Measurements from ENCODE around the gene TNIP3. TPM values are rescaled to one million over a fixed set of nuclear protein-coding genes. Genes with fewer than 3 reads are reported as not detected.

The TNIP3 gene
- total RNA-seq, 4 donors from 2014 or later = 0.48 TPM; not detected in 3

DNA sequence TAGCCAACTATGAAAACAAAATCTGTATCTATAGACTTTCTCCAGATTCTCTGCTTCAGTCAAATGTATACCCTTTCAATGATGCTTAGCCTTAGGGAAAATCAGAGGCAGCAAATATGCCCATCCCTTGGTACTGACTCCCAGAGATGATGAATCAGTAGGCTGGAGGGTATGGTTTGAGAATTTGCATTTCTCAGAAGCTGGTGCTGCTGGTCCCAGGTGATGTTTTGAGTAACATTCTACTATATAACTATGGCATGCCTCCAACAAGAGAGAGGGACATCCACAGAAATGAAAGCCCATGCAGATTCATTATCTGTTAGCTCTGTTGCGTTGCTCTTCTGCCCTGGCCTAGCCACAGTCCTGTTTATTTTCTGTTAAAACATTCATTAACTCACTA lies 13.6 kb downstream of the TNIP3 start:
- no peak overlapping the region for H3K27ac ChIP-seq
- no peak overlapping the region for H3K4me3 ChIP-seq
- no peaks in the 10 kb centered on the region for H3K4me1 ChIP-seq
- H3K36me3 ChIP-seq = no peaks in the 10 kb centered on the region
- intact Hi-C loops (cut with DNase I; ENCODE audit: low total_unique reads) = no loop called here
- no peaks in the 10 kb centered on the region for H3K27me3 ChIP-seq
- no peak for DNase-seq
- H3K9me3 ChIP-seq = no peaks in the 10 kb centered on the region
- TF ChIP-seq, protein P1, sequence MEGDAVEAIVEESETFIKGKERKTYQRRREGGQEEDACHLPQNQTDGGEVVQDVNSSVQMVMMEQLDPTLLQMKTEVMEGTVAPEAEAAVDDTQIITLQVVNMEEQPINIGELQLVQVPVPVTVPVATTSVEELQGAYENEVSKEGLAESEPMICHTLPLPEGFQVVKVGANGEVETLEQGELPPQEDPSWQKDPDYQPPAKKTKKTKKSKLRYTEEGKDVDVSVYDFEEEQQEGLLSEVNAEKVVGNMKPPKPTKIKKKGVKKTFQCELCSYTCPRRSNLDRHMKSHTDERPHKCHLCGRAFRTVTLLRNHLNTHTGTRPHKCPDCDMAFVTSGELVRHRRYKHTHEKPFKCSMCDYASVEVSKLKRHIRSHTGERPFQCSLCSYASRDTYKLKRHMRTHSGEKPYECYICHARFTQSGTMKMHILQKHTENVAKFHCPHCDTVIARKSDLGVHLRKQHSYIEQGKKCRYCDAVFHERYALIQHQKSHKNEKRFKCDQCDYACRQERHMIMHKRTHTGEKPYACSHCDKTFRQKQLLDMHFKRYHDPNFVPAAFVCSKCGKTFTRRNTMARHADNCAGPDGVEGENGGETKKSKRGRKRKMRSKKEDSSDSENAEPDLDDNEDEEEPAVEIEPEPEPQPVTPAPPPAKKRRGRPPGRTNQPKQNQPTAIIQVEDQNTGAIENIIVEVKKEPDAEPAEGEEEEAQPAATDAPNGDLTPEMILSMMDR (IDR thresholded peaks at IDR 0.05) = no peak
- no peak for TF ChIP-seq POLR2A (IDR thresholded peaks at IDR 0.05)

DNA sequence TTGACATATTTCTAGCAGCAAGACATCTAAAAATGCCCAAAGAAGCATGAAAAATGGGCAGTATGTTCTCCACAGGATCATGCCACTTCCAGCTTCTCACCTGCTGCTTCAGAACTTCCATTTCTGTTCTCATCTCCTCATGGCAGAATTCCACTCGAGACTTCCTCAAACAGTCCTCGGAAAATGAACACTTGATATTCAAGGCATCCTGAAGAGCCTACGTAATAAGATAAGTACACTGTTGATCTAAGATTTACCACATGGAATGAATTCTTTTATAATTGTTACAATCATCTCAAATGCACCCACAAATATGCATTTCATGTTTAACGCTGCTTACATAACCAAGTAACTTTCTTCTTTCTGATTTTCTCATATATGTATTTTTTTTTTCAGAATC lies 14.1 kb downstream of the TNIP3 start:
- no peak for DNase-seq
- no peak for TF ChIP-seq POLR2A (IDR thresholded peaks at IDR 0.05)
- TF ChIP-seq, protein P1 (IDR thresholded peaks at IDR 0.05) = no peak
- no peaks in the 10 kb centered on the region for H3K36me3 ChIP-seq
- intact Hi-C loops (cut with DNase I; ENCODE audit: low total_unique reads) = no loop called here
- no peaks in the 10 kb centered on the region for H3K27me3 ChIP-seq
- H3K4me1 ChIP-seq = no peaks in the 10 kb centered on the region
- H3K4me3 ChIP-seq = no peak overlapping the region
- H3K9me3 ChIP-seq = no peaks in the 10 kb centered on the region
- no peak overlapping the region for H3K27ac ChIP-seq

DNA sequence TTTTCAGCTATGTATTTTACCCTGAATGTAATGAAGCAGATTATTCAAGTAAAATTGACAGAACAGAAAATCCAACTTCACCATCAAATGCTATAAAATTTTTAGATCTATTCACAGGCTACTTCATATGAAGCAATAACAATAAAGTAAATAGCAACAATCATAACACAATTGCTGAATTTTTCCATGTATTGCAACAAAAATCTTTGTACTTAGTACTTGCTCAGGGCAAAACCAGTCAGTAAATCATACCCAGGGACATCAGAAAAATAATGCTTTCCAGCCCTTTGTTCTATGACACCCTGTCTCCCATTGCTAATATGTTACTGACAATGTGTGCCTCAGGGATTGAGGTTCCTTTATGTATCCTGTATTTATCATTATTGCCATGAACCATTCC lies 15.5 kb downstream of the TNIP3 start:
- H3K27me3 ChIP-seq = no peaks in the 10 kb centered on the region
- intact Hi-C loops (cut with DNase I; ENCODE audit: low total_unique reads) = no loop called here
- no peaks in the 10 kb centered on the region for H3K9me3 ChIP-seq
- no peak overlapping the region for H3K4me3 ChIP-seq
- H3K36me3 ChIP-seq = no peaks in the 10 kb centered on the region
- no peaks in the 10 kb centered on the region for H3K4me1 ChIP-seq
- H3K27ac ChIP-seq = no peak overlapping the region
- TF ChIP-seq, protein P1 (IDR thresholded peaks at IDR 0.05) = no peak
- no peak for TF ChIP-seq POLR2A (IDR thresholded peaks at IDR 0.05)
- DNase-seq = no peak

DNA sequence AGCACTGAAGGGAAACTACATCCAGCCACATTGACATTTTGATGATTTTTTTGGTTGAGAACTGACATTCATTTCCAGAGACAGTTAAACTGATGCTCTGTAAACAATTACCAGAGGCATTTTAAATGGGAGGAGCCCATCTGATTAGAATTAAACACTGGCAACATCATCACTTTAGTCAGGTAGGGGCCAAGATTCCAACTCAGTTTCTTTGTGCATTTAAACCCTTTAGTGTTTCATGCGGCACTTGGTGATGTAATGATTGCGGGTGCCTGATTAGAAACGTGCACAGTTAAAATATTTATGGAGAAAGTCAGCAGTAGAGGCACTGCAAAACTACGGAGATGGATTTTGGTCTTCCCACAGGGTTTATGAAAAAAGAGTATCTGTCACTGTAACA lies 16.1 kb downstream of the TNIP3 start:
- no peaks in the 10 kb centered on the region for H3K27me3 ChIP-seq

DNA sequence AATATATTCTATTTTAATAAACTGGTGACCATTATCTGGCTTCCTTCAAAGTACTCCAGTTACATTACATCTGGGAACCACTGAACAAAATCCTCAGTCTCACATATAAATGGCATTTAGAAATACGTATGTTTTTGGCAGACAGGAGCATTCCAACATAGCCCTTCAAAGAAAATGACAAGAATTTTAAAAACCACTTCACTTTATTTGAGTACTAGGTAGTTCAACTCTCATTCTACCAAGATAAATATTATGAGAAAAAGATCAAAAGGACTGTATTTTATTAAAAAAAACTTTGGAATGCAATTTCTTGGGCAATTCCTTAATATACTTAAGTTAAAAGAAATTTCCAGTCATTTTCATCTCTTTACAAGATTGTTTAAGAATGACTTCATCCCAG lies 17.6 kb downstream of the TNIP3 start:
- Histone ChIP-seq H3K27me3 (no peaks in the 10 kb centered on the region), H3K9me3 (no peaks in the 10 kb centered on the region), H3K4me3 (no peak overlapping the region), H3K36me3 (no peaks in the 10 kb centered on the region), H3K4me1 (no peaks in the 10 kb centered on the region), H3K27ac (no peak overlapping the region)
- DNase-seq = no peak
- TF ChIP-seq POLR2A (IDR thresholded peaks at IDR 0.05) = no peak
- TF ChIP-seq, protein P1 (IDR thresholded peaks at IDR 0.05) = no peak
- intact Hi-C loops (cut with DNase I; ENCODE audit: low total_unique reads) = no loop called here

More for the DNA sequence above, 16.1 kb downstream of the TNIP3 start:
- TF ChIP-seq, protein P1 (IDR thresholded peaks at IDR 0.05) = no peak
- TF ChIP-seq POLR2A (IDR thresholded peaks at IDR 0.05) = no peak
- H3K36me3 ChIP-seq = no peaks in the 10 kb centered on the region
- H3K27ac ChIP-seq = no peak overlapping the region
- H3K9me3 ChIP-seq = no peaks in the 10 kb centered on the region
- H3K4me3 ChIP-seq = no peak overlapping the region
- intact Hi-C loops (cut with DNase I; ENCODE audit: low total_unique reads) = no loop called here
- H3K4me1 ChIP-seq = no peaks in the 10 kb centered on the region
- DNase-seq = no peak
